Osteoblast (primary cell): ENCODE results near the gene MMP2. TPM values are rescaled to one million over a fixed set of nuclear protein-coding genes. Genes with fewer than 3 reads are reported as not detected.

Source experiments
- DNase-seq: peaks from one replicate; pipeline ENCODE4 v3.0.0; 2011; ENCODE audit warnings: low spot score, mixed read lengths; ENCODE audit not compliant: insufficient read length; ENCODE audit errors: missing footprints
- H2AFZ ChIP-seq: 2 replicates; pipeline ENCODE4 v1.6.0; 2011; ENCODE audit warnings: mild to moderate bottlenecking, low read length
- H3K27ac ChIP-seq: 2 replicates; pipeline ENCODE4 v1.5.1; 2011; ENCODE audit warnings: mild to moderate bottlenecking, low read depth, low read length, moderate library complexity
- H3K27me3 ChIP-seq: 2 replicates; pipeline ENCODE4 v1.6.0; 2012; ENCODE audit warnings: mild to moderate bottlenecking, control low read depth, inconsistent platforms, low read length, moderate library complexity; ENCODE audit not compliant: insufficient read depth
- H3K36me3 ChIP-seq: 2 replicates; pipeline ENCODE4 v1.5.1; 2011; ENCODE audit warnings: mild to moderate bottlenecking, low read length, control low read depth, moderate library complexity; ENCODE audit not compliant: insufficient read depth
- H3K4me1 ChIP-seq: 2 replicates; pipeline ENCODE4 v1.5.1; 2011; ENCODE audit warnings: mild to moderate bottlenecking, low read length, control low read depth, moderate library complexity; ENCODE audit not compliant: insufficient read depth
- H3K4me2 ChIP-seq: 2 replicates; pipeline ENCODE4 v1.6.0; 2011; ENCODE audit warnings: mild to moderate bottlenecking, low read length; ENCODE audit not compliant: insufficient read depth
- H3K4me3 ChIP-seq: fragments of 200-600 bp; sonication (generic); 3 replicates; pipeline ENCODE4 v1.5.1; 2012; ENCODE audit warnings: mild to moderate bottlenecking, low read length, inconsistent platforms; ENCODE audit not compliant: insufficient read depth
- H3K79me2 ChIP-seq: 2 replicates; pipeline ENCODE4 v1.6.0; 2012; ENCODE audit warnings: mild to moderate bottlenecking, low read length, control low read depth, inconsistent platforms; ENCODE audit not compliant: insufficient read depth
- H3K9me3 ChIP-seq: 2 replicates; pipeline ENCODE4 v1.5.1; 2011; ENCODE audit warnings: low read depth, low read length, control low read depth
- H4K20me1 ChIP-seq: 2 replicates; pipeline ENCODE4 v1.6.0; 2012; ENCODE audit warnings: mild to moderate bottlenecking, low read length, control low read depth; ENCODE audit not compliant: insufficient read depth
- CTCF ChIP-seq: IDR thresholded peaks from 2 replicates; pipeline ENCODE4 v1.5.1; 2011; ENCODE audit warnings: mild to moderate bottlenecking, low read depth, low read length, moderate library complexity; ENCODE audit errors: extremely low read depth
- total RNA-seq: library from RNA; depleted of rRNA; stranded (reverse); fragments of >200 nt; gene quantifications from 2 replicates; pipeline ENCODE4 v1.2.3, GENCODE V29; 2012

MMP2 gene
- total RNA-seq, 1 donor, result 2,094 TPM

DNA sequence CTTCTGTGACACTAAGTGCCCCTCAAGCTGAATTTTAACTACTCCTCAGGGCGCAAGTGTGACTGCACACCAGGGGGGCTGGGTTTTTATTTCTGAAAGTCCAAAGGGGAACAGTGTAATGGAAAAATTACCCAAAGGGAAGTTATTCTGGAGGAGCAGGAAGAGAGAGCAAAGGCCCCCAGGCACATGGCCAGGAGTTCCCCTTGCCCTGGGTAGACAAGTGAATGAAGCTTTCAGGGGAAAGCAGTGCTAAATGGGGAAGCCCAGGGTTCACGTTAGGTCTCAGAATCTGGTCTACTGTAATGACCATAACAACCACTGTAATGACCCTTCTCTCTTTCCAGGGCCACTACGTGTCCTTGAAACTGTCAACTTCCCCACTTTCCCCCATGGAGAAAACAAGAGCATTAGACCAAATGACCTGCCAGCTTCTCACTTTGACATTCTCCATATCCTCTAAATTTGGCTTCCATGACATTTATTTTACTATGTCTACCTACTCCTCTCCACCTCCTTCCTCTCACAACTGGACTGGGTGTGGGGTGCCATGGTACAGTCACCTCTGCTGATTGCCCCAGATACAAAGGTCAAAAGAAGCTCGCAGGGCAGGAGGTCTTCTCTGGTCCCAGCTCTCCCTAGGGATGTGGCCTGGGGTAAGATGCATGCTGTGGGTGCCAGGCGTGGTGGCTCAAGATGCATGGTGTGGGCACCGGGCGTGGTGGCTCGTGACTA lies 34.1 kb upstream of the MMP2 start:
- peaks cover 4% of the 10 kb centered on the region for H3K27me3 ChIP-seq
- no peak overlapping the region for H3K27ac ChIP-seq
- no peak overlapping the region for H3K4me2 ChIP-seq
- H4K20me1 ChIP-seq, result no peaks in the 10 kb centered on the region
- no peak overlapping the region for H2AFZ ChIP-seq
- H3K36me3 ChIP-seq, result no peaks in the 10 kb centered on the region
- H3K9me3 ChIP-seq, result no peaks in the 10 kb centered on the region
- no peaks in the 10 kb centered on the region for H3K4me1 ChIP-seq
- no peaks in the 10 kb centered on the region for H3K79me2 ChIP-seq
- no peak for TF ChIP-seq CTCF
- H3K4me3 ChIP-seq, result no peak overlapping the region
- no peak for DNase-seq

- DNase-seq, result no peak
- Histone ChIP-seq H2AFZ (no peak overlapping the region), H3K36me3 (no peaks in the 10 kb centered on the region), H3K27me3 (no peaks in the 10 kb centered on the region), H3K4me3 (no peak overlapping the region), H3K4me2 (no peak overlapping the region), H3K79me2 (no peaks in the 10 kb centered on the region), H3K27ac (no peak overlapping the region), H4K20me1 (no peaks in the 10 kb centered on the region), H3K4me1 (no peaks in the 10 kb centered on the region), H3K9me3 (no peaks in the 10 kb centered on the region)
- no peak for TF ChIP-seq CTCF
Measured at GRCh38 chr16:55447231-55447630, 31.8 kb upstream of the MMP2 start.

GRCh38 chr16:55452996-55453395 lies 26.0 kb upstream of the MMP2 start:
- no peak overlapping the region for H3K4me2 ChIP-seq
- no peaks in the 10 kb centered on the region for H3K79me2 ChIP-seq
- H3K9me3 ChIP-seq, result no peaks in the 10 kb centered on the region
- TF ChIP-seq CTCF, result no peak
- no peaks in the 10 kb centered on the region for H3K4me1 ChIP-seq
- H4K20me1 ChIP-seq, result no peaks in the 10 kb centered on the region
- no peak for DNase-seq
- H3K27ac ChIP-seq, result no peak overlapping the region
- no peaks in the 10 kb centered on the region for H3K36me3 ChIP-seq
- H3K27me3 ChIP-seq, result no peaks in the 10 kb centered on the region
- no peak overlapping the region for H2AFZ ChIP-seq
- no peak overlapping the region for H3K4me3 ChIP-seq

DNA sequence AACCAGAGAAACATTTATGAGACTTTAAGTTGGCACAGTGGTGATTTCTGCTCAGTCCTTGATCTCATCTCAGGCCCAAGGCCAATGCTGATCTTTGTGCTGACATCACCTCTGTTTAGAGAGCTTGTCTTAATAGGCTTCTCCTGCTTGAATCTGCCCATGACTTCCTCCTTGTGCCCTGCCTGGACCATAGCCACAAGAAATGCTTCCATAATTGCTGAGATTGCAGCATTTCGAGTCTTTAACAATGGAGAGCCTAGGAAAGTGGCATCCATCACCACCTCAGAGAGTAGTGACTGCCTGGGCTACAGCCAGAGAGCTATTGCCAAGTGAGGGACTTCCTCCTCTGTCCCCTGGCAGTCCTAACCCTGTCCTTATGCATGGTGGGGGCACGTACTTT lies 25.1 kb upstream of the MMP2 start:
- Histone ChIP-seq H3K27ac (no peak overlapping the region), H3K4me1 (no peaks in the 10 kb centered on the region), H3K9me3 (no peaks in the 10 kb centered on the region), H2AFZ (no peak overlapping the region), H3K36me3 (no peaks in the 10 kb centered on the region), H4K20me1 (no peaks in the 10 kb centered on the region), H3K4me2 (no peak overlapping the region), H3K4me3 (no peak overlapping the region), H3K27me3 (no peaks in the 10 kb centered on the region), H3K79me2 (no peaks in the 10 kb centered on the region)
- no peak for TF ChIP-seq CTCF
- DNase-seq, result no peak
